ENCODE measurements around the gene PPFIA4.

Gene PPFIA4

DNA sequence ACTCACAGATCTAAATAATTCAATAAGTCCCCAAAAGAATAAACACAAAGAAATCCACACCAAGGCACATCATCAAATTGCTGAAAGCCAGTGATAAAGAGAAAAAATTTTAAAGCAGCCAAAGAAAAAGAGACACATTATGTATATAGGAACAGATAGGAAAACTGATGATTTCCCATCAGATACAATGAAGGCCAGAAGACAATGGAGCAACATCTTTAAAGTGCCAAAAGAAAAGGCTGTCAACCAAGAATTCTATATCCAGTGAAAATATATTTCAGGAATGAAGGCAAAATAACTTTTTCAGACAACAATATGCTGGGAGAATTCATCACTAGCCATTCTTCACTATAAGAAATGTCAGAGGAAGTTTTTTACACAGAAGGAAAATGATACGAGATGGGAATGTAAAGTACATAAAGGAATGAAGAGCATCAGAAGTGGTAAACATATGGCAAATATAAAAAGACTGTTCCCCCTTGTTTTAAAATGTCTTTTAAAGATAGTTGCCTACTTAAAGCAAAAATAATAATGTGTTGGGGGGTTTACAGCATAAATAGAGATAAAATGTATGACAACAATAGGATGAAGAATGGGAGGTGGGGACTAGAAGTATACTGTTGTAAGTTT lies 68.9 kb downstream of the PPFIA4 start:
- Histone ChIP-seq H3K4me3 (ENCODE audit: low read depth, low read length) (no peak overlapping the region), H3K9me3 (ENCODE audit: severe bottlenecking) (peaks cover 44% of the 10 kb centered on the region), H3K27ac (no peak overlapping the region), H3K27me3 (ENCODE audit: insufficient read depth, low read depth, severe bottlenecking) (no peaks in the 10 kb centered on the region), H3K36me3 (no peaks in the 10 kb centered on the region)
- DNase-seq: no peak
- TF ChIP-seq, protein P1, sequence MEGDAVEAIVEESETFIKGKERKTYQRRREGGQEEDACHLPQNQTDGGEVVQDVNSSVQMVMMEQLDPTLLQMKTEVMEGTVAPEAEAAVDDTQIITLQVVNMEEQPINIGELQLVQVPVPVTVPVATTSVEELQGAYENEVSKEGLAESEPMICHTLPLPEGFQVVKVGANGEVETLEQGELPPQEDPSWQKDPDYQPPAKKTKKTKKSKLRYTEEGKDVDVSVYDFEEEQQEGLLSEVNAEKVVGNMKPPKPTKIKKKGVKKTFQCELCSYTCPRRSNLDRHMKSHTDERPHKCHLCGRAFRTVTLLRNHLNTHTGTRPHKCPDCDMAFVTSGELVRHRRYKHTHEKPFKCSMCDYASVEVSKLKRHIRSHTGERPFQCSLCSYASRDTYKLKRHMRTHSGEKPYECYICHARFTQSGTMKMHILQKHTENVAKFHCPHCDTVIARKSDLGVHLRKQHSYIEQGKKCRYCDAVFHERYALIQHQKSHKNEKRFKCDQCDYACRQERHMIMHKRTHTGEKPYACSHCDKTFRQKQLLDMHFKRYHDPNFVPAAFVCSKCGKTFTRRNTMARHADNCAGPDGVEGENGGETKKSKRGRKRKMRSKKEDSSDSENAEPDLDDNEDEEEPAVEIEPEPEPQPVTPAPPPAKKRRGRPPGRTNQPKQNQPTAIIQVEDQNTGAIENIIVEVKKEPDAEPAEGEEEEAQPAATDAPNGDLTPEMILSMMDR (IDR thresholded peaks at IDR 0.05; ENCODE audit: low read depth, low read length): no peak

GRCh38 chr1:203096566-203096965 lies 70.3 kb downstream of the PPFIA4 start:
- TF ChIP-seq, protein P1 (IDR thresholded peaks at IDR 0.05; ENCODE audit: low read depth, low read length): no peak
- Histone ChIP-seq H3K27ac (peak overlapping the region; percentile 46), H3K9me3 (ENCODE audit: severe bottlenecking) (peaks cover 44% of the 10 kb centered on the region), H3K27me3 (ENCODE audit: insufficient read depth, low read depth, severe bottlenecking) (no peaks in the 10 kb centered on the region), H3K36me3 (no peaks in the 10 kb centered on the region), H3K4me3 (ENCODE audit: low read depth, low read length) (no peak overlapping the region)
- DNase-seq: peak; percentile 85

- TF ChIP-seq, protein P1 (IDR thresholded peaks at IDR 0.05; ENCODE audit: low read depth, low read length): no peak
- DNase-seq: peak; percentile 18
- Histone ChIP-seq H3K9me3 (ENCODE audit: severe bottlenecking) (peaks cover 44% of the 10 kb centered on the region), H3K27me3 (ENCODE audit: insufficient read depth, low read depth, severe bottlenecking) (no peaks in the 10 kb centered on the region), H3K27ac (peak overlapping the region; percentile 46), H3K36me3 (no peaks in the 10 kb centered on the region), H3K4me3 (ENCODE audit: low read depth, low read length) (no peak overlapping the region)
Observed at GRCh38 chr1:203097001-203097400, 70.7 kb downstream of the PPFIA4 start.

GRCh38 chr1:203098445-203098844 lies 72.2 kb downstream of the PPFIA4 start:
- DNase-seq: peak; percentile 7
- Histone ChIP-seq H3K9me3 (ENCODE audit: severe bottlenecking) (peaks cover 33% of the 10 kb centered on the region), H3K27ac (no peak overlapping the region), H3K4me3 (ENCODE audit: low read depth, low read length) (no peak overlapping the region), H3K36me3 (no peaks in the 10 kb centered on the region), H3K27me3 (ENCODE audit: insufficient read depth, low read depth, severe bottlenecking) (no peaks in the 10 kb centered on the region)
- TF ChIP-seq, protein P1 (IDR thresholded peaks at IDR 0.05; ENCODE audit: low read depth, low read length): no peak

- H3K9me3 ChIP-seq (ENCODE audit: severe bottlenecking): peaks cover 28% of the 10 kb centered on the region
- TF ChIP-seq, protein P1 (IDR thresholded peaks at IDR 0.05; ENCODE audit: low read depth, low read length): no peak
- no peak overlapping the region for H3K4me3 ChIP-seq (ENCODE audit: low read depth, low read length)
- H3K36me3 ChIP-seq: no peaks in the 10 kb centered on the region
- peak; percentile 9 for DNase-seq
- H3K27me3 ChIP-seq (ENCODE audit: insufficient read depth, low read depth, severe bottlenecking): no peaks in the 10 kb centered on the region
- H3K27ac ChIP-seq: no peak overlapping the region
Observed at GRCh38 chr1:203098914-203099520, 72.7 kb downstream of the PPFIA4 start.
